ENCODE data around the gene RAPGEF1.

GRCh38 chr9:131628459-131629225 is 111.2 kb downstream of the RAPGEF1 start:
- no peak for TF ChIP-seq CTCF (IDR thresholded peaks at IDR 0.05)
- no peak for TF ChIP-seq POLR2A (IDR thresholded peaks at IDR 0.05)
